ENCODE results near the gene FANCI. TPM values are rescaled to one million over a fixed set of nuclear protein-coding genes. Genes with fewer than 3 reads are reported as not detected.

Gene FANCI
- total and polyA plus RNA-seq, 3 donors from 2014 or later, result 45.0 to 63.6 (median 56.0) TPM

DNA sequence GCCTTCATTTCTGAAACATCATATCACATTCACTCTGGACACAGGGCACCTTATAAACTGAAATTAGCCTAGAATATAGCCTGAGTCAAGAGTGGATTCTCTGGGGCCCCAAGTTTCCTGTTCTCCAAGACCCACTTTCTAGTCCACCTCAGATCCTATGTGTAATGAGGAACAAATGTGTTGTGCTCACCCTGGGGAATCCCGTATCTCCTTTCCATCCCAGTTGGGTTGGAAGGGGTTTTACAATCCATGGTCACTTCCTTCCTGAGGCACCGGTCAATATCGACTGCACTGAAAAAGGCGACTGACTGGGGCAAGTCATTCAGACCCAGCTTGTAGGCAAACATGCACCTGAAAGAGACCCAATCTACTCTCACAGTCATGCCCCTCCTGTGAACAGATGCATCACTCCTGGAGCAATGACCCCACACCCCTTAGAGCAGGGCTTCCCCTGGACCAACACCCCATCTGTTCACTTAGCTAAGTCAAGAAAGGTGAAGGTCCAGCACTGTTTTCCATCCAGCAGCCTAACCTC, 73.5 kb downstream of the FANCI start:
- Histone ChIP-seq H3K4me3 (no peak overlapping the region), H3K9me3 (no peaks in the 10 kb centered on the region), H3K27me3 (no peaks in the 10 kb centered on the region), H3K27ac (no peak overlapping the region), H3K4me1 (no peaks in the 10 kb centered on the region), H3K36me3 (ENCODE audit: low read depth, missing control alignments) (no peaks in the 10 kb centered on the region)
- DNase-seq, result no peak
- no peak for TF ChIP-seq POLR2A (IDR thresholded peaks at IDR 0.05)
- TF ChIP-seq, protein P1, sequence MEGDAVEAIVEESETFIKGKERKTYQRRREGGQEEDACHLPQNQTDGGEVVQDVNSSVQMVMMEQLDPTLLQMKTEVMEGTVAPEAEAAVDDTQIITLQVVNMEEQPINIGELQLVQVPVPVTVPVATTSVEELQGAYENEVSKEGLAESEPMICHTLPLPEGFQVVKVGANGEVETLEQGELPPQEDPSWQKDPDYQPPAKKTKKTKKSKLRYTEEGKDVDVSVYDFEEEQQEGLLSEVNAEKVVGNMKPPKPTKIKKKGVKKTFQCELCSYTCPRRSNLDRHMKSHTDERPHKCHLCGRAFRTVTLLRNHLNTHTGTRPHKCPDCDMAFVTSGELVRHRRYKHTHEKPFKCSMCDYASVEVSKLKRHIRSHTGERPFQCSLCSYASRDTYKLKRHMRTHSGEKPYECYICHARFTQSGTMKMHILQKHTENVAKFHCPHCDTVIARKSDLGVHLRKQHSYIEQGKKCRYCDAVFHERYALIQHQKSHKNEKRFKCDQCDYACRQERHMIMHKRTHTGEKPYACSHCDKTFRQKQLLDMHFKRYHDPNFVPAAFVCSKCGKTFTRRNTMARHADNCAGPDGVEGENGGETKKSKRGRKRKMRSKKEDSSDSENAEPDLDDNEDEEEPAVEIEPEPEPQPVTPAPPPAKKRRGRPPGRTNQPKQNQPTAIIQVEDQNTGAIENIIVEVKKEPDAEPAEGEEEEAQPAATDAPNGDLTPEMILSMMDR (IDR thresholded peaks at IDR 0.05), result no peak
- 76 to 80% methylated on average over 4 of the region's 4 CpGs for WGBS, 2 donors
- intact Hi-C loops (cut with DNase I; ENCODE audit: low total_unique reads), result no loop called here

DNA sequence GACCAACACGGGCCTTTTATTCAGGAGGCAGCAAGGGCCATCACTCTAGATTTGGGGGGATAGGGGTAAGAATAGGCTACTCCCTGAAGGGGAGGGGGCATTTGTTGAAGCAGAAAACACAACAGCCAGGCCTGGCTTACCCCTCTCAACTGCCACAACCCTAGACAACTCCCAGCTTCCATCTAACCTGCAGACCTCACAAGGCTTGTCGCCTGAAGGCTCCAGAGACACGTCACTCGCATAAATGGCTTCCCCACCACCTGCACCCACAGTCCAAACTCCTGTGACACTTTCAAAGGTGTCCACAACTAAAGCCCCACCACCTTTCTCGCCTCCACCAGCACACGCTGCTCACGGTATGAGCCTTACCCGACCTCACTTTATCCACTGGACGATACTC, 75.9 kb downstream of the FANCI start:
- TF ChIP-seq, protein P1 (IDR thresholded peaks at IDR 0.05), result no peak
- TF ChIP-seq POLR2A (IDR thresholded peaks at IDR 0.05), result no peak
- Histone ChIP-seq H3K27ac (no peak overlapping the region), H3K4me1 (no peaks in the 10 kb centered on the region), H3K9me3 (no peaks in the 10 kb centered on the region), H3K36me3 (ENCODE audit: low read depth, missing control alignments) (no peaks in the 10 kb centered on the region), H3K27me3 (no peaks in the 10 kb centered on the region), H3K4me3 (no peak overlapping the region)
- WGBS, 2 donors, result 89 to 93% methylated on average over 9 of the region's 9 CpGs
- no peak for DNase-seq
- intact Hi-C loops (cut with DNase I; ENCODE audit: low total_unique reads), result no loop called here

DNA sequence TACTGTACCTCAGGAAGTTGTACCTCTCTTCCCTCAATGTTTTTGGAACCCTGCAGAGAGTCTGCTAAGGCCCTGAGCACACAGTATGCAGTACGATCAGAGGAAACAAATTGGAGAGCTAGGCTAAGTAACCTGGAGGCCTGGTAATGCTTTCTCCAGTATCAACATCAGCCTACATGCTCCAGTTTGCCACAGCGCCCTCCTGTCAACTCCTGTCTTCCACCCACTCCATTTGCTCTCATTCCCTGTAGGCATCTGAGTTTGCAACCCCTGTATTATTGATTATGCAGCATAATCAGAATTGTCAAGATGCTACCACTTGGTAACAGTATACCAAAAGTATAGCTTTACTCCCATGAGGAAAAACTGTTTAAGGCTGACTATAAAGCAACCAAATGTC, 76.4 kb downstream of the FANCI start:
- Histone ChIP-seq H3K4me1 (no peaks in the 10 kb centered on the region), H3K27ac (no peak overlapping the region), H3K27me3 (no peaks in the 10 kb centered on the region), H3K9me3 (no peaks in the 10 kb centered on the region), H3K4me3 (no peak overlapping the region), H3K36me3 (ENCODE audit: low read depth, missing control alignments) (no peaks in the 10 kb centered on the region)
- 93 to 98% methylated on average over 2 of the region's 2 CpGs for WGBS, 2 donors
- no peak for DNase-seq
- TF ChIP-seq, protein P1 (IDR thresholded peaks at IDR 0.05), result no peak
- no peak for TF ChIP-seq POLR2A (IDR thresholded peaks at IDR 0.05)
- intact Hi-C loops (cut with DNase I; ENCODE audit: low total_unique reads), result no loop called here

DNA sequence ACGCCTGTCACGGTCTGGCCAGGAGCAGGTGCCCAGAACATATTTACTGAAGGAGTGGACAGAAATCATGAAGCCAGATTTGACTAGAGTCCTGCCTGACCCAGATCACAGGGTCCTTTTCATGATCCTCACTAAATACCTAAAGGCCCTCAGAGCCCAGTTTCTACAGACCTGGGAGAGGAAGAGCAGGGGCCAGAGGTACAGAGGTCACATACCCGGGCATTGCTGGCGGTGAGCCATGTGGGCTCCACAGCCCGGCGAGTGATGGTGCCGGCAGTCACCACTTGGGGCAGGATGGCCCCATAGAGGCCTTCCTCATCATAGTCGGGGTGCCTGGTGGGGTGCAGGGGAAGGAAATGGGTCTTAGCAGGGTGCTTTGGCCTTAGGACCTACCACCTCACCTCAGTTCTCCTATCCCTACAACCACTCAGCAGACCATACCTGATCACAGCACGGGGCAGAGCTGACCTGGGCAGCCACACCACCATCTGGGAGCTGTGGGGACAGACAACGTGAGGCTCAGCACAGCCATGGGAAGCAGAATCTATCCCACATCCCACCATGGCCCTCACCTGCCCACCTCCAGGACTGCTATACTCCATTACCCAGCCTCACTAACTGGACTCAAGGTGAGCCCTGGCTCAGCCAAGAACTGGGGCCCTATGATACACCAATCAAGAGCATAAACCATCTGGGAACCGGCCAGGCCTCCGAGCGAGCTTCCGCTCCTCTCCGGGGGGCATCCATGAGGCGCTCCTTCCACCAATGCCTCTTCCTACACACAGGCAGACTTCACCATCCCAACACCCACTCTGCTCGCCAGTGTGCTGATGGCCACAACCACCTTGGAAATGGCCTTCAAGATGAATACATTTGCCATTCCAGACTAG, 78.0 kb downstream of the FANCI start:
- Histone ChIP-seq H3K36me3 (ENCODE audit: low read depth, missing control alignments) (no peaks in the 10 kb centered on the region), H3K27ac (no peak overlapping the region), H3K9me3 (no peaks in the 10 kb centered on the region), H3K4me3 (no peak overlapping the region), H3K27me3 (no peaks in the 10 kb centered on the region), H3K4me1 (no peaks in the 10 kb centered on the region)
- DNase-seq, result no peak
- 78 to 84% methylated on average over 17 of the region's 17 CpGs for WGBS, 2 donors
- intact Hi-C loops (cut with DNase I; ENCODE audit: low total_unique reads), result no loop called here
- TF ChIP-seq, protein P1 (IDR thresholded peaks at IDR 0.05), result no peak
- TF ChIP-seq POLR2A (IDR thresholded peaks at IDR 0.05), result no peak
